ENCODE measurements around the gene DCLK1. TPM values are rescaled to one million over a fixed set of nuclear protein-coding genes. Genes with fewer than 3 reads are reported as not detected.

Gene DCLK1
- total RNA-seq, 1 experiment from 2014 or later: 0.10 TPM

- Histone ChIP-seq H3K36me3 (ENCODE audit: control insufficient read depth in 1 of 2, insufficient read depth in 2 of 2, low read length in 2 of 2) (no peaks in the 10 kb centered on the region), H3K9me3 (ENCODE audit: control insufficient read depth in 1 of 2, insufficient read depth in 1 of 2, low read depth in 1 of 2, low read length in 2 of 2) (no peaks in the 10 kb centered on the region), H4K20me1 (ENCODE audit: insufficient read depth) (no peaks in the 10 kb centered on the region), H3K27ac (ENCODE audit: low read depth, low read length) (no peak overlapping the region), H2AFZ (ENCODE audit: low read depth, low read length, poor library complexity, severe bottlenecking) (no peak overlapping the region), H3K4me3 (replicated peaks in 1 of 2; ENCODE audit: low read depth in 1 of 2, low read length in 2 of 2) (no peak overlapping the region), H3K27me3 (ENCODE audit: insufficient read depth, low read length) (no peaks in the 10 kb centered on the region), H3K4me2 (ENCODE audit: low read length) (no peak overlapping the region), H3K9me2 (ENCODE audit: insufficient read depth) (no peaks in the 10 kb centered on the region), H3K9ac (ENCODE audit: low read length) (no peak overlapping the region), H3K4me1 (ENCODE audit: control insufficient read depth in 1 of 2, insufficient read depth in 2 of 2, low read length in 2 of 2) (no peaks in the 10 kb centered on the region), H3K79me2 (ENCODE audit: insufficient read depth, low read length) (no peaks in the 10 kb centered on the region)
- DNase-seq (ENCODE audit: low read depth, low spot score): no peak
- ChIA-PET POLR2A (no interaction called here), CTCF (no interaction called here), RAD21 (ENCODE audit: low non-redundant PET in 1 of 2, low total read pairs in 2 of 2, uncharacterized antibody in 2 of 2, unreplicated experiment in 2 of 2) (no interaction called here)
- no peak for ATAC-seq
- intact Hi-C loops (cut with micrococcal nuclease): no loop called here
- TF ChIP-seq CBX3 (IDR thresholded peaks at IDR 0.05; ENCODE audit: low read depth) (no peak), RAD21 (IDR thresholded peaks at IDR 0.05; ENCODE audit: low read depth) (no peak), REST (IDR thresholded peaks at IDR 0.05; ENCODE audit: low read depth) (no peak), ZBTB33 (IDR thresholded peaks at IDR 0.05; ENCODE audit: extremely low read depth, insufficient replicate concordance, low read length) (no peak), POLR2A (IDR thresholded peaks at IDR 0.05; ENCODE audit: borderline replicate concordance, extremely low read depth, insufficient read depth, insufficient read length) (no peak), JUND (IDR thresholded peaks at IDR 0.05) (no peak), SRF (IDR thresholded peaks at IDR 0.05; ENCODE audit: low read depth) (no peak), SIN3A (IDR thresholded peaks at IDR 0.05; ENCODE audit: low read depth) (no peak), CTCF (IDR thresholded peaks at IDR 0.05 in 2 of 3, conservative IDR thresholded peaks at IDR 0.05 in 1 of 3; ENCODE audit: borderline replicate concordance in 1 of 3, insufficient read depth in 1 of 3, low read depth in 2 of 3, low read length in 2 of 3) (no peak), FOSL1 (IDR thresholded peaks at IDR 0.05; ENCODE audit: low read depth) (no peak), TCF7L2 (IDR thresholded peaks at IDR 0.05; ENCODE audit: borderline replicate concordance, extremely low read depth, insufficient read depth, insufficient read length) (no peak), MAX (IDR thresholded peaks at IDR 0.05) (no peak), ZFX (IDR thresholded peaks at IDR 0.05) (no peak), CEBPB (IDR thresholded peaks at IDR 0.05; ENCODE audit: low read depth) (no peak), EZH2 (IDR thresholded peaks at IDR 0.05) (no peak), EZH2phosphoT487 (IDR thresholded peaks at IDR 0.05; ENCODE audit: borderline replicate concordance) (no peak), ZNF274 (IDR thresholded peaks at IDR 0.05; ENCODE audit: low read depth, low read length) (no peak), POLR2AphosphoS5 (IDR thresholded peaks at IDR 0.05; ENCODE audit: low read depth, low read length) (no peak), YY1 (IDR thresholded peaks at IDR 0.05; ENCODE audit: extremely low read depth, insufficient replicate concordance, low read depth, low read length) (no peak)
- no TSS peak for BruUV-seq (replicated peaks)
Observed at GRCh38 chr13:35983206-35983605, 148.0 kb downstream of the DCLK1 start.
